ENCODE data around the gene ALG9. TPM values are rescaled to one million over a fixed set of nuclear protein-coding genes. Genes with fewer than 3 reads are reported as not detected.

Gene ALG9
- total RNA-seq, 1 experiment from 2014 or later: 23.7 TPM

DNA sequence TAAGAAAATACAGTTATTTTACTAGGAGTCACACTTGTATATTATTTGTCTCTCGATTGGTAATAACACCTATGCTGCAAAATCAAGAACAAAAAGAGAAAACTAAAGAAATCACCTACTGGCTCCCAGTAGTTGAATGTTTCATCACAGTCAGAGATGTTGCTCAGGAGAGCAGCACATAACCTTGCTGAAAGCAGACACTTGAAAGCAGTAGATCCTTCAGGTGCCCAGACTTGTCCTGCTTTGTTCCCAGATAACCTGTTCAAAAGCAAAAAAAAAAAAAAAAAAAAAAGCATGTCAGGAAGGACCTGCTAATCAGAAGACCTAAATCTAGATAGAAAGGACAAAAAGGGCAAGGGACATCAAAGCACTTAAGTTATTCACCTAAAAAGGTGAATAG, 1.3 kb downstream of the ALG9 start (continued):
- TF ChIP-seq, protein P1, sequence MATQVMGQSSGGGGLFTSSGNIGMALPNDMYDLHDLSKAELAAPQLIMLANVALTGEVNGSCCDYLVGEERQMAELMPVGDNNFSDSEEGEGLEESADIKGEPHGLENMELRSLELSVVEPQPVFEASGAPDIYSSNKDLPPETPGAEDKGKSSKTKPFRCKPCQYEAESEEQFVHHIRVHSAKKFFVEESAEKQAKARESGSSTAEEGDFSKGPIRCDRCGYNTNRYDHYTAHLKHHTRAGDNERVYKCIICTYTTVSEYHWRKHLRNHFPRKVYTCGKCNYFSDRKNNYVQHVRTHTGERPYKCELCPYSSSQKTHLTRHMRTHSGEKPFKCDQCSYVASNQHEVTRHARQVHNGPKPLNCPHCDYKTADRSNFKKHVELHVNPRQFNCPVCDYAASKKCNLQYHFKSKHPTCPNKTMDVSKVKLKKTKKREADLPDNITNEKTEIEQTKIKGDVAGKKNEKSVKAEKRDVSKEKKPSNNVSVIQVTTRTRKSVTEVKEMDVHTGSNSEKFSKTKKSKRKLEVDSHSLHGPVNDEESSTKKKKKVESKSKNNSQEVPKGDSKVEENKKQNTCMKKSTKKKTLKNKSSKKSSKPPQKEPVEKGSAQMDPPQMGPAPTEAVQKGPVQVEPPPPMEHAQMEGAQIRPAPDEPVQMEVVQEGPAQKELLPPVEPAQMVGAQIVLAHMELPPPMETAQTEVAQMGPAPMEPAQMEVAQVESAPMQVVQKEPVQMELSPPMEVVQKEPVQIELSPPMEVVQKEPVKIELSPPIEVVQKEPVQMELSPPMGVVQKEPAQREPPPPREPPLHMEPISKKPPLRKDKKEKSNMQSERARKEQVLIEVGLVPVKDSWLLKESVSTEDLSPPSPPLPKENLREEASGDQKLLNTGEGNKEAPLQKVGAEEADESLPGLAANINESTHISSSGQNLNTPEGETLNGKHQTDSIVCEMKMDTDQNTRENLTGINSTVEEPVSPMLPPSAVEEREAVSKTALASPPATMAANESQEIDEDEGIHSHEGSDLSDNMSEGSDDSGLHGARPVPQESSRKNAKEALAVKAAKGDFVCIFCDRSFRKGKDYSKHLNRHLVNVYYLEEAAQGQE (IDR thresholded peaks at IDR 0.05; ENCODE audit: low read depth): no peak
- TF ChIP-seq ZNF274 (IDR thresholded peaks at IDR 0.05; ENCODE audit: low read depth, low read length) (no peak), EZH2 (IDR thresholded peaks at IDR 0.05) (no peak), FOSL1 (IDR thresholded peaks at IDR 0.05; ENCODE audit: low read depth) (no peak), RAD21 (IDR thresholded peaks at IDR 0.05; ENCODE audit: low read depth) (no peak), SP1 (IDR thresholded peaks at IDR 0.05; ENCODE audit: low read depth) (no peak), POLR2AphosphoS5 (IDR thresholded peaks at IDR 0.05; ENCODE audit: low read depth, low read length) (no peak), ZFX (IDR thresholded peaks at IDR 0.05) (no peak), YY1 (IDR thresholded peaks at IDR 0.05; ENCODE audit: extremely low read depth, insufficient replicate concordance, low read depth, low read length) (no peak), POLR2A (IDR thresholded peaks at IDR 0.05; ENCODE audit: borderline replicate concordance, extremely low read depth, insufficient read depth, insufficient read length) (no peak), TCF7L2 (IDR thresholded peaks at IDR 0.05; ENCODE audit: borderline replicate concordance, extremely low read depth, insufficient read depth, insufficient read length) (no peak), EGR1 (IDR thresholded peaks at IDR 0.05; ENCODE audit: low read depth) (no peak)
- TF ChIP-seq, protein P2, sequence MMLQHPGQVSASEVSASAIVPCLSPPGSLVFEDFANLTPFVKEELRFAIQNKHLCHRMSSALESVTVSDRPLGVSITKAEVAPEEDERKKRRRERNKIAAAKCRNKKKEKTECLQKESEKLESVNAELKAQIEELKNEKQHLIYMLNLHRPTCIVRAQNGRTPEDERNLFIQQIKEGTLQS (IDR thresholded peaks at IDR 0.05): no peak

DNA sequence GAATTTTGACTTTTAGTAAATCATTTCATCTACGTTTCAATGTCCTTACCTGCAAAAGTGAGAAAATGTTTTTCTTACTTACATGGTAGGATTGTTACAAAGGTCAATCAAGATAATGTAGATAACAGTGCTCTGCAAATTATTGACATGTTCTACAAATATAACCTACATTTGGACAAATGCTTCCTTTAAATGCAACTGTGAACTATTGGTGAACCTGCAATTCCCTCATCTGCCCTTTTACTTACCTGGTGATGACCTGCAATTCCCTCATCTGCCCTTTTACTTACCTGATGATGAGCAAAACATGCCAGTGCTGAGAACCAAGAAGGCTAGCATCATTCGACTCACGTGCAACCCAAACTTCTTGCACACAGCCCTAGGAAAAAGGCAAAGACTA, 11.1 kb downstream of the ALG9 start:
- CTCF ChIA-PET: no interaction called here
- POLR2A ChIA-PET: no interaction called here
- Histone ChIP-seq H3K4me2 (ENCODE audit: low read length) (no peak overlapping the region), H3K36me3 (ENCODE audit: control insufficient read depth in 1 of 2, insufficient read depth in 2 of 2, low read length in 2 of 2) (peaks cover 9 to 19% of the 10 kb centered on the region in 2 experiments; a peak in 3 of 4 replicates), H3K27ac (ENCODE audit: low read depth, low read length) (no peak overlapping the region), H2AFZ (ENCODE audit: low read depth, low read length, poor library complexity, severe bottlenecking) (no peak overlapping the region), H3K4me3 (replicated peaks in 1 of 2; ENCODE audit: low read depth in 1 of 2, low read length in 2 of 2) (no peak overlapping the region), H3K4me1 (ENCODE audit: control insufficient read depth in 1 of 2, insufficient read depth in 2 of 2, low read length in 2 of 2) (no peaks in the 10 kb centered on the region), H4K20me1 (ENCODE audit: insufficient read depth) (no peaks in the 10 kb centered on the region), H3K79me2 (ENCODE audit: insufficient read depth, low read length) (no peaks in the 10 kb centered on the region), H3K9me2 (ENCODE audit: insufficient read depth) (no peaks in the 10 kb centered on the region), H3K9ac (ENCODE audit: low read length) (no peak overlapping the region), H3K9me3 (ENCODE audit: control insufficient read depth in 1 of 2, insufficient read depth in 1 of 2, low read depth in 1 of 2, low read length in 2 of 2) (no peaks in the 10 kb centered on the region), H3K27me3 (ENCODE audit: insufficient read depth, low read length) (no peaks in the 10 kb centered on the region)
- RAD21 ChIA-PET (ENCODE audit: low non-redundant PET in 1 of 2, low total read pairs in 2 of 2, uncharacterized antibody in 2 of 2, unreplicated experiment in 2 of 2): no interaction called here
- ATAC-seq: no peak
- no TSS peak for BruUV-seq (replicated peaks)
- intact Hi-C loops (cut with micrococcal nuclease): no loop called here
- no peak for DNase-seq (ENCODE audit: low read depth, low spot score)
- no peak for TF ChIP-seq SP1 (IDR thresholded peaks at IDR 0.05; ENCODE audit: low read depth)
- no peak for TF ChIP-seq SIN3A (IDR thresholded peaks at IDR 0.05; ENCODE audit: low read depth)
- TF ChIP-seq EZH2 (IDR thresholded peaks at IDR 0.05): no peak
- TF ChIP-seq, protein P2 (IDR thresholded peaks at IDR 0.05): no peak
- no peak for TF ChIP-seq CBX3 (IDR thresholded peaks at IDR 0.05; ENCODE audit: low read depth)
- TF ChIP-seq SRF (IDR thresholded peaks at IDR 0.05; ENCODE audit: low read depth): no peak
- TF ChIP-seq POLR2AphosphoS5 (IDR thresholded peaks at IDR 0.05; ENCODE audit: low read depth, low read length): no peak
- TF ChIP-seq, protein P3, sequence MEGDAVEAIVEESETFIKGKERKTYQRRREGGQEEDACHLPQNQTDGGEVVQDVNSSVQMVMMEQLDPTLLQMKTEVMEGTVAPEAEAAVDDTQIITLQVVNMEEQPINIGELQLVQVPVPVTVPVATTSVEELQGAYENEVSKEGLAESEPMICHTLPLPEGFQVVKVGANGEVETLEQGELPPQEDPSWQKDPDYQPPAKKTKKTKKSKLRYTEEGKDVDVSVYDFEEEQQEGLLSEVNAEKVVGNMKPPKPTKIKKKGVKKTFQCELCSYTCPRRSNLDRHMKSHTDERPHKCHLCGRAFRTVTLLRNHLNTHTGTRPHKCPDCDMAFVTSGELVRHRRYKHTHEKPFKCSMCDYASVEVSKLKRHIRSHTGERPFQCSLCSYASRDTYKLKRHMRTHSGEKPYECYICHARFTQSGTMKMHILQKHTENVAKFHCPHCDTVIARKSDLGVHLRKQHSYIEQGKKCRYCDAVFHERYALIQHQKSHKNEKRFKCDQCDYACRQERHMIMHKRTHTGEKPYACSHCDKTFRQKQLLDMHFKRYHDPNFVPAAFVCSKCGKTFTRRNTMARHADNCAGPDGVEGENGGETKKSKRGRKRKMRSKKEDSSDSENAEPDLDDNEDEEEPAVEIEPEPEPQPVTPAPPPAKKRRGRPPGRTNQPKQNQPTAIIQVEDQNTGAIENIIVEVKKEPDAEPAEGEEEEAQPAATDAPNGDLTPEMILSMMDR (IDR thresholded peaks at IDR 0.05 in 2 of 3, conservative IDR thresholded peaks at IDR 0.05 in 1 of 3; ENCODE audit: borderline replicate concordance in 1 of 3, insufficient read depth in 1 of 3, low read depth in 2 of 3, low read length in 2 of 3): no peak
- no peak for TF ChIP-seq EGR1 (IDR thresholded peaks at IDR 0.05; ENCODE audit: low read depth)
- no peak for TF ChIP-seq YY1 (IDR thresholded peaks at IDR 0.05; ENCODE audit: extremely low read depth, insufficient replicate concordance, low read depth, low read length)
- TF ChIP-seq ZNF274 (IDR thresholded peaks at IDR 0.05; ENCODE audit: low read depth, low read length): no peak
- no peak for TF ChIP-seq EZH2phosphoT487 (IDR thresholded peaks at IDR 0.05; ENCODE audit: borderline replicate concordance)
- TF ChIP-seq RAD21 (IDR thresholded peaks at IDR 0.05; ENCODE audit: low read depth): no peak
- no peak for TF ChIP-seq JUND (IDR thresholded peaks at IDR 0.05)
- no peak for TF ChIP-seq POLR2A (IDR thresholded peaks at IDR 0.05; ENCODE audit: borderline replicate concordance, extremely low read depth, insufficient read depth, insufficient read length)
- no peak for TF ChIP-seq FOSL1 (IDR thresholded peaks at IDR 0.05; ENCODE audit: low read depth)
- TF ChIP-seq TCF7L2 (IDR thresholded peaks at IDR 0.05; ENCODE audit: borderline replicate concordance, extremely low read depth, insufficient read depth, insufficient read length): no peak
- TF ChIP-seq, protein P4, sequence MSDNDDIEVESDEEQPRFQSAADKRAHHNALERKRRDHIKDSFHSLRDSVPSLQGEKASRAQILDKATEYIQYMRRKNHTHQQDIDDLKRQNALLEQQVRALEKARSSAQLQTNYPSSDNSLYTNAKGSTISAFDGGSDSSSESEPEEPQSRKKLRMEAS (IDR thresholded peaks at IDR 0.05): no peak

All from HCT116 (cell line).